Coronary artery (tissue), 2 donors: ENCODE results near the gene MAGED2.
"Not testable (repeated sequence)": the region's sequence is repeated elsewhere in the genome, so short reads cannot be mapped to it uniquely, and the experiment has no call there.

Experiments used
- DNase-seq: peaks from one replicate; pipeline ENCODE4 v3.0.0-alpha.2; 2017; ENCODE audit warnings: low spot score
- H3K27ac ChIP-seq, 2 donors: fragments of 200-600 bp; sonication (generic); one replicate each; pipeline ENCODE4 v1.5.1; 2016 to 2019
- H3K4me3 ChIP-seq: fragments of 200-600 bp; sonication (generic); 2 replicates; pipeline ENCODE4 v1.5.1; 2016; ENCODE audit warnings: mild to moderate bottlenecking, moderate library complexity
- CTCF ChIP-seq: fragments of 200-600 bp; sonication (generic); IDR thresholded peaks from one replicate; pipeline ENCODE4 v1.5.1; 2019; ENCODE audit warnings: antibody characterized with exemption

The MAGED2 gene

GRCh38 chrX:54788446-54788845 lies 19.1 kb upstream of the MAGED2 start:
- DNase-seq, result no peak
- no peak overlapping the region for H3K4me3 ChIP-seq
- no peak overlapping the region for H3K27ac ChIP-seq
- TF ChIP-seq CTCF, result no peak

GRCh38 chrX:54789405-54789804 lies 18.1 kb upstream of the MAGED2 start:
- DNase-seq, H3K4me3 ChIP-seq, H3K27ac ChIP-seq: not testable (repeated sequence)

GRCh38 chrX:54794028-54794427 lies 13.5 kb upstream of the MAGED2 start:
- TF ChIP-seq CTCF, result no peak
- Histone ChIP-seq H3K27ac (no peak overlapping the region), H3K4me3 (no peak overlapping the region)
- DNase-seq, result no peak

GRCh38 chrX:54794795-54795194 lies 12.8 kb upstream of the MAGED2 start:
- H3K27ac ChIP-seq, result no peak overlapping the region
- no peak overlapping the region for H3K4me3 ChIP-seq
- no peak for DNase-seq
- TF ChIP-seq CTCF, result no peak

- Histone ChIP-seq H3K4me3 (no peak within 1 kb of the TSS), H3K27ac (no peak within 1 kb of the TSS)
- no peak for TF ChIP-seq CTCF
- DNase-seq, result no peak
These were observed 9.4 kb upstream of the MAGED2 start, which contains the start of gene ITIH6 for GRCh38 chrX:54798137-54798536. TSS of gene ITIH6 (minus strand) at chrX:54798255. CDS start at chrX:54798210, 45 bp downstream.

- no peak overlapping the region for H3K4me3 ChIP-seq
- H3K27ac ChIP-seq, result no peak overlapping the region
- no peak for DNase-seq
- no peak for TF ChIP-seq CTCF
These were observed 8.5 kb upstream of the MAGED2 start for GRCh38 chrX:54799046-54799445.

GRCh38 chrX:54808109-54808604 lies 612 bp downstream of the MAGED2 start:
- TF ChIP-seq CTCF, result no peak

More at GRCh38 chrX:54808109-54808604, 612 bp downstream of the MAGED2 start:
- peak overlapping the region; percentile 75 for H3K4me3 ChIP-seq
- peak overlapping the region; percentile 83 to 91 for H3K27ac ChIP-seq
- DNase-seq, result peak; percentile 76
